ENCODE data around the gene SIRT6. TPM values are rescaled to one million over a fixed set of nuclear protein-coding genes. Genes with fewer than 3 reads are reported as not detected.

SIRT6 gene
- total RNA-seq, 3 donors from 2014 or later: 60.9 to 138 (median 118) TPM

DNA sequence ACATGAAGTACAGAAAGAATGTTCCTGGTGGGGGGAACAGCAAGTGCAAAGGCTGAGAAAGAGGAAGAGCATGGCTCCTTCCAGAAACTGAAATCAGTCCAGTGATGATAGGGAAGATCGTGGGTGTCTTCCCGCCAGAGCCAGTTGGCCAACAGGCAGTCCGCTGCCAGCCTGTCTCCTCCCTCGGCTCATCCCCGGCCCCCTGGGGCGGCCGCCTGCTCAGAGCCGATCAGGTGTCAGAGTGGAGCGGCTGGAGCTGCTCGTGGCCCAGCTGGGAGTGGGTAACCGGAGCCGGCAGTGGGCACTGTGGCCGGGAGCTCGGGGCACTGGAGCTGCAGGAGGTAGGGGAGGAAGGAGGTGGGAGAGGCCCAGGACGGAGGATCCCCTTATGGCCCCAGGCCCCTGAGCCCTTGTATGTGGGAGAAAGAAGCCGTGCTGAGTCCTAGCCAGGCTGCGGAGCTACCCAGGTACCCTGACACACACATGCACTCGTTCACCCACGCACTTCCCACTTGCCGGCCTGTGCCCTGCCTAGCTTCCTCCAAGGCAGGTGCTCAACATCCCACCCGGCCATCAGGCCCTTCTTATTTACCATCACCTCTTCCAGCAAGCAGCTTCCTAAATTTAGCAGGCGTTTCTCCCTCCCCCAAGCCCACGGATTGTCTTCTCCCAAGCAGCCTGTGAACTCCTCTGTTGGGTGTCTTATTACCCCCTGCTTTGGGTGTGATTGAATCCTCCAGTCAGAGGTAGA lies 1.8 kb upstream of the SIRT6 start:
- ATAC-seq: no peak
- intact Hi-C loops (cut with DNase I, micrococcal nuclease): no loop called here
- Histone ChIP-seq H3K4me1 (ENCODE audit: low read depth) (peaks cover 23% of the 10 kb centered on the region), H3K4me3 (no peak overlapping the region), H3K9me3 (no peaks in the 10 kb centered on the region), H3K36me3 (ENCODE audit: low read depth) (no peaks in the 10 kb centered on the region)
- TF ChIP-seq, protein P1, sequence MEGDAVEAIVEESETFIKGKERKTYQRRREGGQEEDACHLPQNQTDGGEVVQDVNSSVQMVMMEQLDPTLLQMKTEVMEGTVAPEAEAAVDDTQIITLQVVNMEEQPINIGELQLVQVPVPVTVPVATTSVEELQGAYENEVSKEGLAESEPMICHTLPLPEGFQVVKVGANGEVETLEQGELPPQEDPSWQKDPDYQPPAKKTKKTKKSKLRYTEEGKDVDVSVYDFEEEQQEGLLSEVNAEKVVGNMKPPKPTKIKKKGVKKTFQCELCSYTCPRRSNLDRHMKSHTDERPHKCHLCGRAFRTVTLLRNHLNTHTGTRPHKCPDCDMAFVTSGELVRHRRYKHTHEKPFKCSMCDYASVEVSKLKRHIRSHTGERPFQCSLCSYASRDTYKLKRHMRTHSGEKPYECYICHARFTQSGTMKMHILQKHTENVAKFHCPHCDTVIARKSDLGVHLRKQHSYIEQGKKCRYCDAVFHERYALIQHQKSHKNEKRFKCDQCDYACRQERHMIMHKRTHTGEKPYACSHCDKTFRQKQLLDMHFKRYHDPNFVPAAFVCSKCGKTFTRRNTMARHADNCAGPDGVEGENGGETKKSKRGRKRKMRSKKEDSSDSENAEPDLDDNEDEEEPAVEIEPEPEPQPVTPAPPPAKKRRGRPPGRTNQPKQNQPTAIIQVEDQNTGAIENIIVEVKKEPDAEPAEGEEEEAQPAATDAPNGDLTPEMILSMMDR (IDR thresholded peaks at IDR 0.05): no peak
- no peak for DNase-seq

- Histone ChIP-seq H3K36me3 (ENCODE audit: low read depth) (no peaks in the 10 kb centered on the region), H3K4me3 (no peak overlapping the region), H3K9me3 (no peaks in the 10 kb centered on the region), H3K4me1 (ENCODE audit: low read depth) (peaks cover 23% of the 10 kb centered on the region)
- TF ChIP-seq, protein P1 (IDR thresholded peaks at IDR 0.05): no peak
- intact Hi-C loops (cut with DNase I, micrococcal nuclease): no loop called here
- DNase-seq (peak in 2 of 3 donors; percentile 41 to 50), ATAC-seq (peak; percentile 75)
Measured at GRCh38 chr19:4181053-4181508, 1.3 kb downstream of the SIRT6 start.

- intact Hi-C loops (cut with DNase I, micrococcal nuclease): no loop called here
- Histone ChIP-seq H3K4me1 (ENCODE audit: low read depth) (peaks cover 33% of the 10 kb centered on the region), H3K36me3 (ENCODE audit: low read depth) (no peaks in the 10 kb centered on the region), H3K4me3 (no peak overlapping the region), H3K9me3 (no peaks in the 10 kb centered on the region)
- TF ChIP-seq, protein P1 (IDR thresholded peaks at IDR 0.05): no peak
- DNase-seq: no peak
- no peak for ATAC-seq
Measured at GRCh38 chr19:4178990-4179389, 3.4 kb downstream of the SIRT6 start.

- H3K9me3 ChIP-seq: no peaks in the 10 kb centered on the region
- H3K4me3 ChIP-seq: no peak overlapping the region
- intact Hi-C loops (cut with DNase I, micrococcal nuclease): no loop called here
- no peaks in the 10 kb centered on the region for H3K36me3 ChIP-seq (ENCODE audit: low read depth)
- TF ChIP-seq, protein P1 (IDR thresholded peaks at IDR 0.05): no peak
- no peak for DNase-seq
- peaks cover 31% of the 10 kb centered on the region for H3K4me1 ChIP-seq (ENCODE audit: low read depth)
- no peak for ATAC-seq
Measured at GRCh38 chr19:4177146-4177545, 5.2 kb downstream of the SIRT6 start.

DNA sequence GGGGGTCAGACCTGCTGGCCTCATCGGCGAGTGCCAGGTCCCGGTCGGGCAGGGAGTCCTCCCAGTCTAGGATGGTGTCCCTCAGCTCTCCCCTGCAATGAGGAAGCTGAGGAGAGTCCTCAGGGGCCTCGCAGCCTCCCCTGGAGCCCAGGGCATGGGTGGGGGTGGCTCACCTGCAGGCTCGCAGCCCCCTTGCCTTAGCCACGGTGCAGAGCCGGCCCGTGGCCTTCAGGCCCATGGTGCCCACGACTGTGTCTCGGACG lies 6.8 kb downstream of the SIRT6 start:
- DNase-seq: no peak
- ATAC-seq: no peak
- Histone ChIP-seq H3K4me1 (ENCODE audit: low read depth) (peaks cover 20% of the 10 kb centered on the region), H3K4me3 (no peak overlapping the region), H3K36me3 (ENCODE audit: low read depth) (no peaks in the 10 kb centered on the region), H3K9me3 (no peaks in the 10 kb centered on the region)
- intact Hi-C loops (cut with DNase I, micrococcal nuclease): no loop called here
- TF ChIP-seq, protein P1 (IDR thresholded peaks at IDR 0.05): no peak

Data from mucosa of descending colon (tissue), 3 donors.